IMR-90 (cell line): ENCODE results near the gene PARD3. TPM values are rescaled to one million over a fixed set of nuclear protein-coding genes. Genes with fewer than 3 reads are reported as not detected.

Experiments used
- ATAC-seq: fragments of 200-7000 bp; cut with Tn5 transposase; 2 replicates; pipeline ENCODE4 v1.9.1; 2020; ENCODE audit warnings: low read depth, mild to moderate bottlenecking, moderate library complexity
- BruUV-seq: library from RNA; stranded (reverse); fragments of 400-500 nt; replicated peaks from 2 replicates; lab custom pipeline; 2021; lab: Mats Ljungman, UMichigan
- CTCF ChIA-PET: fragments of 300-600 bp; formaldehyde crosslinking; extraction: SDS; loops from one replicate; lab custom pipeline; 2021; ENCODE audit warnings: antibody characterized with exemption; lab: Yijun Ruan, JAX
- POLR2A ChIA-PET: fragments of 300-600 bp; sonication (Branson Sonifier 250); formaldehyde crosslinking; loops from one replicate; lab custom pipeline; 2022; ENCODE audit warnings: antibody characterized with exemption; ENCODE audit not compliant: unreplicated experiment; lab: Charles Lee
- DNase-seq: peaks from one replicate; pipeline ENCODE4 v3.0.0; 2013
- H2AFZ ChIP-seq: replicated peaks from 2 replicates; pipeline ENCODE3; 2013; ENCODE audit warnings: low read length, mild to moderate bottlenecking; ENCODE audit not compliant: poor library complexity
- H2AK5ac ChIP-seq: 2 replicates; pipeline ENCODE4 v1.6.1; 2013; ENCODE audit warnings: low read depth, low read length, inconsistent platforms
- H2AK9ac ChIP-seq: replicated peaks from 2 replicates; pipeline ENCODE3; 2013; ENCODE audit warnings: mild to moderate bottlenecking, low read depth, low read length, moderate library complexity; ENCODE audit not compliant: poor library complexity
- H2BK120ac ChIP-seq: 2 replicates; pipeline ENCODE4 v1.6.1; 2013; ENCODE audit warnings: low read depth, low read length, inconsistent platforms
- H2BK15ac ChIP-seq: 3 replicates; pipeline ENCODE4 v1.6.1; 2013; ENCODE audit warnings: low read depth, low read length, inconsistent platforms
- H2BK20ac ChIP-seq: 2 replicates; pipeline ENCODE4 v1.6.1; 2013; ENCODE audit warnings: low read depth, mild to moderate bottlenecking, inconsistent platforms, low read length, moderate library complexity
- H2BK5ac ChIP-seq: 2 replicates; pipeline ENCODE4 v1.6.1; 2013; ENCODE audit warnings: mild to moderate bottlenecking, low read depth, low read length, inconsistent platforms; ENCODE audit not compliant: poor library complexity, severe bottlenecking
- H3K14ac ChIP-seq: replicated peaks from 2 replicates; pipeline ENCODE4 v1.6.1; 2013; ENCODE audit warnings: low read depth, low read length, inconsistent platforms
- H3K18ac ChIP-seq: 2 replicates; pipeline ENCODE4 v1.6.1; 2013; ENCODE audit warnings: low read depth, low read length, control low read depth
- H3K23ac ChIP-seq: 2 replicates; pipeline ENCODE4 v1.6.1; 2013; ENCODE audit warnings: low read depth, low read length, inconsistent platforms
- H3K27ac ChIP-seq: 2 replicates; pipeline ENCODE4 v1.5.1; 2013; ENCODE audit warnings: mild to moderate bottlenecking, control low read depth, low read length; ENCODE audit not compliant: insufficient read depth
- H3K27me3 ChIP-seq: 2 replicates; pipeline ENCODE4 v1.6.1; 2013; ENCODE audit warnings: low read length; ENCODE audit not compliant: control insufficient read depth, insufficient read depth
- H3K36me3 ChIP-seq: 2 replicates; pipeline ENCODE4 v1.6.1; 2013; ENCODE audit warnings: low read length, mixed read lengths; ENCODE audit not compliant: control insufficient read depth, insufficient read depth
- H3K4ac ChIP-seq: 2 replicates; pipeline ENCODE4 v1.6.1; 2013; ENCODE audit warnings: low read depth, low read length, inconsistent platforms
- H3K4me1 ChIP-seq: 2 replicates; pipeline ENCODE4 v1.6.1; 2013; ENCODE audit warnings: low read length, mixed read lengths; ENCODE audit not compliant: control insufficient read depth, insufficient read depth
- H3K4me2 ChIP-seq: 2 replicates; pipeline ENCODE4 v1.6.1; 2013; ENCODE audit warnings: low read depth, mild to moderate bottlenecking, control low read depth, low read length, moderate library complexity
- H3K4me3 ChIP-seq: 2 replicates; pipeline ENCODE4 v1.5.1; 2013; ENCODE audit warnings: low read depth, mild to moderate bottlenecking, control low read depth, low read length, moderate library complexity; ENCODE audit not compliant: insufficient read depth
- H3K56ac ChIP-seq: 2 replicates; pipeline ENCODE4 v1.6.1; 2013; ENCODE audit warnings: low read length, inconsistent platforms; ENCODE audit not compliant: insufficient read depth; ENCODE audit errors: extremely low read depth
- H3K79me1 ChIP-seq, 2 experiments: 2 replicates each; pipeline ENCODE4 v1.6.1; 2013; ENCODE audit warnings: low read length in 2 of 2, inconsistent platforms in 1 of 2, low read depth in 1 of 2
- H3K9ac ChIP-seq: 2 replicates; pipeline ENCODE4 v1.6.1; 2013; ENCODE audit warnings: low read depth, low read length, control low read depth
- H3K9me1 ChIP-seq: 2 replicates; pipeline ENCODE4 v1.6.1; 2013; ENCODE audit warnings: low read length, inconsistent platforms; ENCODE audit not compliant: insufficient read depth
- H3K9me3 ChIP-seq: 2 replicates; pipeline ENCODE4 v1.6.1; 2013; ENCODE audit warnings: low read length; ENCODE audit not compliant: control insufficient read depth, insufficient read depth
- H4K20me1 ChIP-seq: 2 replicates; pipeline ENCODE4 v1.6.1; 2013; ENCODE audit warnings: low read length, inconsistent platforms; ENCODE audit not compliant: insufficient read depth
- H4K5ac ChIP-seq: 2 replicates; pipeline ENCODE4 v1.6.1; 2013; ENCODE audit warnings: mild to moderate bottlenecking, low read depth, low read length, control low read depth
- H4K8ac ChIP-seq, 2 experiments: 2 replicates each; pipeline ENCODE4 v1.6.1; 2013; ENCODE audit warnings: low read depth in 2 of 2, low read length in 2 of 2, control low read depth in 1 of 2, inconsistent platforms in 1 of 2
- H4K91ac ChIP-seq: 2 replicates; pipeline ENCODE4 v1.6.1; 2013; ENCODE audit warnings: low read depth, low read length, inconsistent platforms; ENCODE audit not compliant: insufficient read depth
- BHLHE40 ChIP-seq: fragments of 150-350 bp; IDR thresholded peaks from 2 replicates; pipeline ENCODE4 v1.6.1; 2016; ENCODE audit warnings: mild to moderate bottlenecking, low read depth, low read length
- MAFK ChIP-seq: IDR thresholded peaks from 2 replicates; pipeline ENCODE4 v1.6.1; 2012; ENCODE audit warnings: low read depth, low read length, improper control_type of control experiment
- RAD21 ChIP-seq: IDR thresholded peaks from 2 replicates; pipeline ENCODE4 v1.6.1; 2012; ENCODE audit warnings: low read length, improper control_type of control experiment
- RCOR1 ChIP-seq: IDR thresholded peaks from 2 replicates; pipeline ENCODE4 v1.6.1; 2012; ENCODE audit warnings: mild to moderate bottlenecking, low read length, improper control_type of control experiment; ENCODE audit not compliant: insufficient replicate concordance
- WGBS, 2 experiments: methylation state at CpG; one replicate each; pipeline versions ENCODE4 v1.1.5 to v1.1.7; 2013; ENCODE audit warnings: missing lambda C conversion rate in 2 of 2; ENCODE audit not compliant: insufficient read length in 1 of 2; ENCODE audit errors: extremely low coverage in 2 of 2; 5-methylcytosine and 5-hydroxymethylcytosine counted together
- dilution Hi-C: fragments of 300-500 bp; cut with HindIII; formaldehyde crosslinking; loops from one replicate; pipeline ENCODE4 v1.14.3; 2018; ENCODE audit warnings: low sequenced_read_pairs; ENCODE audit not compliant: unreplicated experiment
- in situ Hi-C: fragments of 300-500 bp; cut with MboI; formaldehyde crosslinking; loops from 3 replicates; pipeline ENCODE4 v1.14.3; 2019; ENCODE audit warnings: low sequenced_read_pairs, inconsistent platforms, mixed read lengths
- intact Hi-C: fragments of 100-400 bp; cut with micrococcal nuclease; formaldehyde crosslinking; loops from 2 replicates; pipeline ENCODE4 v1.10.0; 2022
- polyA plus RNA-seq, 3 experiments: library from polyadenylated mRNA; depleted of rRNA; stranded (reverse); fragments of >200 nt; gene quantifications; 2 replicates each; pipeline ENCODE4 v1.2.3, GENCODE V29; 2012; ENCODE audit warnings: low replicate concordance in 1 of 3
- total RNA-seq: library from RNA; depleted of rRNA; stranded (reverse); fragments of >200 nt; gene quantifications from 2 replicates; pipeline ENCODE4 v1.2.3, GENCODE V29; 2012

Gene PARD3
- total and polyA plus RNA-seq, 2 of the 4 experiments (the other 2 are of a cell fraction) = 14.6 to 37.5 TPM

- H3K14ac ChIP-seq = no peak overlapping the region
- H3K36me3 ChIP-seq = no peaks in the 10 kb centered on the region
- H4K8ac ChIP-seq = no peak overlapping the region
- TF ChIP-seq BHLHE40 = no peak
- no peak for TF ChIP-seq RCOR1
- TF ChIP-seq RAD21 = no peak
- no peak for TF ChIP-seq MAFK
- H4K20me1 ChIP-seq = no peaks in the 10 kb centered on the region
- H2BK20ac ChIP-seq = no peak overlapping the region
- H3K27ac ChIP-seq = no peak overlapping the region
- H4K91ac ChIP-seq = no peak overlapping the region
- no peak overlapping the region for H3K56ac ChIP-seq
- H3K4me3 ChIP-seq = no peak overlapping the region
- ChIA-PET CTCF (no interaction called here), POLR2A (no interaction called here)
- in situ Hi-C loops = no loop called here
- H2BK120ac ChIP-seq = no peak overlapping the region
- H2BK5ac ChIP-seq = no peak overlapping the region
- WGBS, 2 experiments = no CpG with 5 or more reads among the region's 3 CpGs
- no TSS peak for BruUV-seq
- no peak overlapping the region for H4K5ac ChIP-seq
- no peaks in the 10 kb centered on the region for H3K9me3 ChIP-seq
- H3K18ac ChIP-seq = no peak overlapping the region
- H3K79me1 ChIP-seq = peaks cover 0 to 2% of the 10 kb centered on the region in 2 experiments; a peak in 1 of 4 replicates
- H3K9ac ChIP-seq = no peak overlapping the region
- no peak overlapping the region for H3K4me2 ChIP-seq
- no peak overlapping the region for H2AK9ac ChIP-seq
- DNase-seq = no peak
- no peak overlapping the region for H2AK5ac ChIP-seq
- dilution Hi-C loops = no loop called here
- no peaks in the 10 kb centered on the region for H3K9me1 ChIP-seq
- H3K27me3 ChIP-seq = no peaks in the 10 kb centered on the region
- intact Hi-C loops = no loop called here
- no peak overlapping the region for H2BK15ac ChIP-seq
- ATAC-seq = no peak
- H3K23ac ChIP-seq = no peak overlapping the region
- no peak overlapping the region for H3K4ac ChIP-seq
- H2AFZ ChIP-seq = no peak overlapping the region
- H3K4me1 ChIP-seq = no peaks in the 10 kb centered on the region
Observed at GRCh38 chr10:34426041-34426440, 389.1 kb downstream of the PARD3 start.
